Measurements from ENCODE around the gene TSEN54. TPM values are rescaled to one million over a fixed set of nuclear protein-coding genes. Genes with fewer than 3 reads are reported as not detected.

TSEN54 gene
- total RNA-seq, 3 donors from 2014 or later, result 26.3 to 38.0 (median 28.7) TPM

DNA sequence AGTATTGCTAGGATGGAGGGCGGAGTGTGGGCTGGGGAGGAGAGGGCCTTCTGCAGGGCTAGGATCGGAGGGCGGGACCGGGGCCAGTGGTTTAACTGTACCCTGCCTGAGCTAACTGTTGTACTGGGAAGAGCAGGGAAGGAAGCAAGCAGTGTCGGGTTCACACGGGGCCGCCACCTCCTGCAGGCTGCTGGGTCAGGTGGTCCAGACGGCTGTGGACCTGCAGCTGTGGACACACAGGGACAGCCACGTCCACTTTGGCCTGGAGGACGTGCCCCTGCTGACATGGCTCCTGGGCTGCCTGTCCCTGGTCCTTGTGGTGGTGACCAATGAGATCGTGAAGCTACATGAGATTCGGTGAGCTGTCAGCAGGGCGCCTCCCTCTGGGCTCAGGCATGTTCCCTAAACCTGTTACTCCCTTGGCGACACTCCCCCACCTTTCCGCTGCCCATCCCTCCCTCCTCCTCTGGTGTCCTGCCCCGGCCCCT, 17.6 kb upstream of the TSEN54 start:
- intact Hi-C loops (cut with DNase I, micrococcal nuclease), result no loop called here
- no peak for TF ChIP-seq CTCF (IDR thresholded peaks at IDR 0.05)
- peak; percentile 8 for ATAC-seq
- DNase-seq, result no peak
- H3K4me3 ChIP-seq, result no peak overlapping the region
- H3K36me3 ChIP-seq (ENCODE audit: low read depth), result no peaks in the 10 kb centered on the region
- H3K4me1 ChIP-seq (ENCODE audit: low read depth), result no peaks in the 10 kb centered on the region
- no peaks in the 10 kb centered on the region for H3K9me3 ChIP-seq

- ATAC-seq, result no peak
- DNase-seq, result no peak
- no peak for TF ChIP-seq CTCF (IDR thresholded peaks at IDR 0.05)
- intact Hi-C loops (cut with DNase I, micrococcal nuclease), result no loop called here
- Histone ChIP-seq H3K36me3 (ENCODE audit: low read depth) (no peaks in the 10 kb centered on the region), H3K9me3 (no peaks in the 10 kb centered on the region), H3K4me1 (ENCODE audit: low read depth) (no peaks in the 10 kb centered on the region), H3K4me3 (no peak overlapping the region)
Observed at GRCh38 chr17:75499313-75500022, 16.9 kb upstream of the TSEN54 start.

- TF ChIP-seq CTCF (IDR thresholded peaks at IDR 0.05), result no peak
- H3K4me3 ChIP-seq, result no peak overlapping the region
- ATAC-seq (no peak), DNase-seq (no peak)
- no peaks in the 10 kb centered on the region for H3K36me3 ChIP-seq (ENCODE audit: low read depth)
- no peaks in the 10 kb centered on the region for H3K9me3 ChIP-seq
- intact Hi-C loops (cut with DNase I, micrococcal nuclease), result no loop called here
- H3K4me1 ChIP-seq (ENCODE audit: low read depth), result no peaks in the 10 kb centered on the region
Observed at GRCh38 chr17:75500419-75501216, 15.7 kb upstream of the TSEN54 start.

- intact Hi-C loops (cut with DNase I, micrococcal nuclease), result no loop called here
- no peak for TF ChIP-seq CTCF (IDR thresholded peaks at IDR 0.05)
- ATAC-seq (no peak), DNase-seq (no peak)
- Histone ChIP-seq H3K4me3 (no peak overlapping the region), H3K9me3 (no peaks in the 10 kb centered on the region), H3K36me3 (ENCODE audit: low read depth) (no peaks in the 10 kb centered on the region), H3K4me1 (ENCODE audit: low read depth) (no peaks in the 10 kb centered on the region)
Observed at GRCh38 chr17:75501378-75502071, 14.8 kb upstream of the TSEN54 start.

GRCh38 chr17:75502072-75502720, 14.1 kb upstream of the TSEN54 start:
- no peak for TF ChIP-seq CTCF (IDR thresholded peaks at IDR 0.05)
- H3K36me3 ChIP-seq (ENCODE audit: low read depth), result no peaks in the 10 kb centered on the region
- intact Hi-C loops (cut with DNase I, micrococcal nuclease), result no loop called here

More at GRCh38 chr17:75502072-75502720, 14.1 kb upstream of the TSEN54 start:
- no peak overlapping the region for H3K4me3 ChIP-seq
- H3K9me3 ChIP-seq, result no peaks in the 10 kb centered on the region
- DNase-seq (peak in 1 of 3 donors; percentile 51), ATAC-seq (no peak)
- H3K4me1 ChIP-seq (ENCODE audit: low read depth), result no peaks in the 10 kb centered on the region

Data from mucosa of descending colon (tissue), 3 donors.